HG02798 (cell line): ENCODE results near the gene PBOV1.

Source experiments
- ATAC-seq: cut with Tn5 transposase; IDR thresholded peaks from one replicate; pipeline ENCODE4 v1.9.1; 2021; ENCODE audit warnings: mild to moderate bottlenecking; ENCODE audit not compliant: unreplicated experiment, poor library complexity

Gene PBOV1

DNA sequence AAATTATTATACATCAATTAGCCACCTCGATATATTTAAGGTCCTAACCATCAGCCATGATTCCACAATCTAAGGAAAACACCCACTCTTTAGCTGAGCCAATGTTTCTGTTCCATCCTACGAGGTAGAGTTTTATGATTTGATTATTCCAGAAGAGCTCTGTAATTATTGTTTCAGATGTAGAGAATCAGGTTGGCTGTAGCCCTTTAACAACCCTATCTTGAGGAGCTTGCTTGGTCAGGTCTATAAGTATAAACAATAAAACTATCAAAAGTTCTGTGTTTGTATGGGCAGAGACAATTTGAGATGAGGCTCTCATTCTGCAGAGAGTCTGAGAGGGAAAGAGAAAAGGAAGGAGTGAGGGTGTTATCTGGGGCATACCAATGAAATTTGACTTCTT, at the start of gene PBOV1:
Gene PBOV1, minus strand, starts transcription at position 43 of the 400 bp plus-strand sequence. CDS start 96 bp downstream, outside the sequence.
- no peak for ATAC-seq

- no peak for ATAC-seq
Measured at GRCh38 chr6:138266095-138266494, 47.8 kb upstream of the PBOV1 start.

GRCh38 chr6:138264372-138264880, 46.1 kb upstream of the PBOV1 start:
- no peak for ATAC-seq

GRCh38 chr6:138263963-138264362, 45.7 kb upstream of the PBOV1 start:
- ATAC-seq: no peak

DNA sequence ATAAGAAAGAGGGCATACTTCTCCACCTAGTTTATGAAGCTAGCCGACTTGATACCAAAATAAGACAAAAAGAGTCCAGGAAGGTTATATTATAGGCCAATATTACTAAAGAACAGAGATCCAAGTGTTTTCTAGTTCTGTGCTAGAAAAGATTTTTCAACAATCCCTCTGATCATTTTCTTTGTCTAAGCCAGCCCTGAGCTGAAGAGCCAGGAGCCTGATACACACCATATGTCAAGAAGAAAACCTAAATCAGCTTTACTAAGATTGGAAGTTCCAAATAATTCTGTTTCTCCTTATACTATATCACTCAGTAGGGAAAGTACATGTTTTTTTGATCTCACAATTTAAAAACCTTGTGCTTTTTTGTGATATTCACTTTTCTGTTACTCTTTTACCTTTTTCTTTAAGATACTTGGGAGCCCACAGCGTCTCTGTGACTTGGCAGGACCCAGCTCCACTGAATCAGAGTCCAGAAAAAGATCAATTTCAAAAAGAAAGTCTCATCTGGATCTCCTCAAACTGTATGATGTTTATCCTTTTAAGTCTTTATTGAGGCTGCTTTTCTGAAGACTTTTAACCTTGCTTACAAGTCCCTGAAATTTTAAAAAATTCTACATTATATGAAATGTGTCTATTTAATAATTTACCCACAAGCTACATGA, 43.0 kb upstream of the PBOV1 start:
- ATAC-seq: no peak

DNA sequence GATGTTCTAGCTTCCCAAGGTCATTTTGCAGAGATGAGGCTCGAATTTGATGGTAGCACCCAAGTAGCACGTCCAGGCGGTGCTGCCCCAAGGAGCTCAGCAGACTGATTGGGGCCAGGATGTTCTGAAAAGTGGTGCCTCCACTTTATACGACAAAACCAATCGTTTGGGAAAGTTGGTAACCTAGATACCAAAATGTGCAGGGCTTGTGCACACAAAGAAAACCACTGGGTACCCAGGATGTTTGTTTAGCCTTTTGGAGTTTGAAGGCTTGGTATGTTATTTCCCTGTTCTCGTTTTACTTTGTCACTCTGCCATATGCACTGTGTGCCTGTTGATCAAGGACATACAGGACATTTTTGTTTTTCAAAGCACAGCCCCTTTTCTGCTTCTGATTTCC, 40.7 kb upstream of the PBOV1 start:
- no peak for ATAC-seq

- no peak for ATAC-seq
Measured at GRCh38 chr6:138258197-138258596, 39.9 kb upstream of the PBOV1 start.

DNA sequence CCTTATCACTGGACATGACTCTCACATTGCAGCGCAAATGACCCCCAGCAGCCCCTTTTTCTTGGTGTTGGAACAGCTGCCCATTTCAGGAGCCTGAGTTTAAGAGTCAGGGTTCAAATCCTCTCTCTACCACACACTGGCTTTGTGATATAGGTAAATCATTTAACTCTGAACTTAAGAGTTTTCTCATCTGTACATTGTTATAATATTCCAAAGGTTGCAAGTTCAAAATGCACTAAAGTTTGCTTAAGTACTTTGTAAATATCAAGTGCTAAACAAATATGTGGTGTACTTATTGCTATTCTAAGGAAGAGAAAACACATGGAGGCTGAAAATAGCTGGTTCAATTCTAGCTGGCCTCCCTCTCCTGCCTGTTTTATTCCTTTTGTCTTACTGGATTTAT, 39.3 kb upstream of the PBOV1 start:
- no peak for ATAC-seq

GRCh38 chr6:138255443-138255842, 37.2 kb upstream of the PBOV1 start:
- no peak for ATAC-seq

DNA sequence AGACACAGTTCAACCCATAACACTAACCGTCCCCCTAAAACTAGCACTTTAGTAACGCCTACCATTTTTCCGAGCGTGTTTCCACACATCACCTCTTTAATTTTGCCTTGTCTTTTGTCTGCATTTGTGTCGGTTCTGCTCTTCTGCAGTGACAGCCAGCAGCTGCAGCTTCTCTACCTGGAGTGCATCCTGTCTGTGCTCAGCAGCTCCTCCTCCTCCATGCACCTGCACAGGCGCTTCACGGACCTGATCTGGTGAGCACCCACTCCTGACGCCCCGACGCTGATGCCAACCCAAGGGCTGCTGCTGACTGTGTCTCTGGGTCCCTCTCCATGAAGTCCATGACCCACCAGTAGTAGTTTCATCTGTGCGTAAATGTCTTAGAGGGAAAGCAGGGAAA, 35.4 kb upstream of the PBOV1 start:
- ATAC-seq: no peak

DNA sequence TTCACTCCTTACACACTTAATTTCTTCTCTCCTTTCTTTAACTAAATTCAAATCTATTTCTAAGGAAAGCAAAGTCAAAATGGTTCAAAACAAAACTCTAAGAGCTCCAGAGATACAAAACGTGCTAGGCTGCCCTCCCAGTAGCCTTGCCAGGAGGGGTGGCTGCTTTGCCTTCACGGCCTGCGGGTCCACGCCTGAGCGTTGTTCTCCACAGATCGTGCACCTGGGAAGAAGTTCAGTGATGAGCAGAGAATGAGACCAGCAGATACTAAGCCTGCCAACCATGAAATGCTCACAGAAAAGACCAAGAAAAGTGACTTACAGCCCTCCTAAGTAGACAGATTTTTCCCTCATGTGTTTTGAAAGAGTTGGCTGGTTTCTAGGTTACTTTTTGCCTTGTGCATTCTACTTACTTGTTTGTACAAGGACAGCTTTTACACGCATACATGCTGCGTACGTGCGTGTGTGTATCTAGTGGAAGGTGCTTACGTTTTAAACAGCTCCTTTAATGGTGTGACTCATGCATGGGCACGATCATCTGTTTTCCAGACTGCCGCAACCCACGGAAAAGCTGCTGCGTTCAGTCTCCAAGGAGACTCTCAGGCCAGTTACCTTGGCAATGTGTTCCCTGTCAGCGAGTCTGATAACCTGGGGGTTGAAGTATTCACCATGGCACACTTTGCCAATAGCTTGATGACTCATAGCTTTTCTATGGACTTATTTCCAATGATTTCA, 32.4 kb upstream of the PBOV1 start:
- no peak for ATAC-seq

GRCh38 chr6:138250053-138250452, 31.8 kb upstream of the PBOV1 start:
- no peak for ATAC-seq

GRCh38 chr6:138248878-138249277, 30.6 kb upstream of the PBOV1 start:
- no peak for ATAC-seq

DNA sequence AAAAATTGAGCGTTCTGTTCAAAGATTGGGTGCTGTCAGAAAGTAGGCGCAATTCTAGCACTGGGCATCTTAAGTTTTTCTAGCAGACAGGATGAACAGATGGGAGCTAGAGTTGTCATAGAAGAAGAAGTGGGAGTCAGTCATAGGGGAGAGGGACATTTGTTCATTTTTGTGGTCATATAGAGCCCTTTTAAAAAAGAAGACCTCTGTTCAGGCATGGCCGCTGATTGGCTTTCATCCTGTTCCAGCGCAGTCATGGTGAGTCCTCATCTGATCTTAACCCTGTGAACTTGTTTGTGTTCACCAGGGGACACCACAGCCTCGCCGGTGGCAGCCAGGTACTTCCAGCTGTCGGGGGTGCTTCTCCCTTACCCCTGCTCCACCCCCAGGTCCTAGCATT, 29.7 kb upstream of the PBOV1 start:
- ATAC-seq: no peak

DNA sequence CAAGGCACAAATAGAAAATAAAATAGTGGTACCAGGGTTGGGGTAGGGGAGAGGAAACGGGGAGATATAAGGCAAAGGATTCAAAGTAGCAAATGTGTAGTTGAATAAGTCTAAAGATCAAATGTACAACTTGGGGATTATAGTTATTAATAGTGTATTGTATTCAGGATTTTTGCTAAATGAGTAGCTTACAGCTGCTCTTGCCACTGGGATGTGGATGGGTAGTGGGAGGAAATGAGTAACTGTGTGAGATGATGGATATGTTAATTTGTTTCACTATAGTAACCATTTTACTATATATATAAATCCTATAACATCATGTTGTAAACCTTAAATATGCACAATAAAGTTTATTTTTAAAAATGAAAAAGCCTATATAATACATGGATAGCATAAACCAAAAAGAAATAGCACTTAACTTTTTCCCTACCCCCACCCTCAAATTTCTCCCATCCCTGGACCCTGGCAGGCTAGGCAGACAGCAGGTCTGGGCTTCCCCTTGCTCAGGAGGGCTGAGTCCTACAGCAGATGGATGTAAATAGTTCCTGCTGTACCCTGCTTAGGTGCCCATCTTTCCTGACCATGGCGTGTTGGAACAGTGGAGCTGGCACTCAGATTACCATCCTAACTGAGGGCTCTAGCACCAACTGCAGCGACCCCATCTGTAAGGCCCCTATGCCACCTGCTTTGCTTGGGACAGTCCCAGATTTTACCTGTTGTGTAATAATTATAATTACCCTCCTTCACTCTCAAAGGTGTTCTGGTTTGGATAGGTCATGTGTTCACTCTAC, 28.6 kb upstream of the PBOV1 start:
- no peak for ATAC-seq

GRCh38 chr6:138245751-138246150, 27.5 kb upstream of the PBOV1 start:
- ATAC-seq: no peak

- no peak for ATAC-seq
Measured at GRCh38 chr6:138242987-138243592, 24.8 kb upstream of the PBOV1 start.

- ATAC-seq: no peak
Measured at GRCh38 chr6:138241934-138242333, 23.6 kb upstream of the PBOV1 start.

DNA sequence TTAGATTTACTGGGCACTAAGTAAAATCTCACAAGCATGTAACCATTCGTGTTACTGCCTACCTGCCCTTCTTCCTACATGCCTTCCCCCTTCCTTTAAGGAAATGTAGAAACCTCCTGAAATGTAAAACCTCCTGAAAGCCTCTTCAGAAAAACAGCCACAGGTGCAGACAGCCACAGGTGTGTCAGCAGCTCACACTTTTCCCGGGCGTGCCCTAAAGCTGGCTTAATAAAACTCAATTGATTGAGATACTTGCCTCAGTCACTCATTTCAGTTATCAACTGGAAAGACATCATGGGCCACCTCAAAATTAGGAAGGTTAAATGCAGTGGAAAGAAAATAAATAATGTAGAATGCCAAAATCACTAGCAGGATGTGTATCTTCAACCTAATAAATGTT, 23.1 kb upstream of the PBOV1 start:
- ATAC-seq: no peak

- no peak for ATAC-seq
Measured at GRCh38 chr6:138240476-138241245, 22.4 kb upstream of the PBOV1 start.
